RWPE2 (cell line): ENCODE measurements around the gene OR13F1.

ENCODE experiments used
- ATAC-seq: fragments of 200-7000 bp; cut with Tn5 transposase; 3 replicates; pipeline ENCODE4 v1.9.1; 2021; ENCODE audit warnings: low read depth
- DNase-seq: peaks from one replicate; pipeline ENCODE4 v3.0.0-alpha.2; 2020; ENCODE audit warnings: low spot score
- H3K27ac ChIP-seq: fragments of 450-650 bp; 2 replicates; pipeline ENCODE4 v1.5.1; 2017; ENCODE audit warnings: mild to moderate bottlenecking; ENCODE audit not compliant: poor library complexity, severe bottlenecking
- H3K27me3 ChIP-seq: fragments of 250-450 bp; sonication (Bioruptor Pico); 2 replicates; pipeline ENCODE4 v1.5.1; 2021; ENCODE audit warnings: mild to moderate bottlenecking, moderate library complexity; ENCODE audit not compliant: insufficient read depth, poor library complexity, severe bottlenecking
- H3K36me3 ChIP-seq: fragments of 250-450 bp; sonication (Bioruptor Pico); 2 replicates; pipeline ENCODE4 v1.5.1; 2020; ENCODE audit warnings: low read depth, mild to moderate bottlenecking, moderate library complexity
- H3K4me1 ChIP-seq: fragments of 250-450 bp; sonication (Bioruptor Pico); 2 replicates; pipeline ENCODE4 v1.5.1; 2021; ENCODE audit warnings: mild to moderate bottlenecking, moderate library complexity; ENCODE audit not compliant: insufficient read depth, poor library complexity, severe bottlenecking
- H3K4me3 ChIP-seq: fragments of 250-450 bp; sonication (Bioruptor Pico); 2 replicates; pipeline ENCODE4 v1.5.1; 2021; ENCODE audit warnings: mild to moderate bottlenecking, moderate library complexity; ENCODE audit not compliant: severe bottlenecking
- H3K9me3 ChIP-seq: fragments of 250-450 bp; sonication (Bioruptor Pico); 2 replicates; pipeline ENCODE4 v1.5.1; 2021; ENCODE audit warnings: mild to moderate bottlenecking, moderate library complexity; ENCODE audit not compliant: severe bottlenecking
- TF ChIP-seq, protein P1 (sequence below): fragments of 450-650 bp; IDR thresholded peaks from one replicate; pipeline ENCODE4 v1.5.1; 2017; ENCODE audit warnings: mild to moderate bottlenecking, moderate library complexity; ENCODE audit not compliant: poor library complexity, severe bottlenecking

The OR13F1 gene

DNA sequence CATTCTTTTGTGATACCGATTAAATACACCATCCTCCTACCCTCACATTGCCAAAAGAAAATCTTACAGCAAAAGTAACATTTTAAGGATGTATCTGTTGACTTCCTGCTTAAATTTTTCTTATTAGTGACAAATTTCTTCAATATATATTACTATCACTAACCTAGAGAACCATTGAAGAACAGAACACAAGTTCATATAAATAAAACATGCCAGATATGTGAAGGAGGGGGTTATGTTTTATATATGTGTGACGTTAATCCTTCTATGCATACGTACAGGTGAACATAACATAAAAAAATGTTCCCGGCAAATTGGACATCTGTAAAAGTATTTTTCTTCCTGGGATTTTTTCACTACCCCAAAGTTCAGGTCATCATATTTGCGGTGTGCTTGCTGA, at the start of gene OR13F1:
Gene OR13F1, plus strand, starts transcription at position 301 of the 400 bp plus-strand sequence. Its CDS starts 0 bp downstream, at position 301.
- ATAC-seq (no peak), DNase-seq (no peak)
- Histone ChIP-seq H3K9me3 (no peaks in the 10 kb centered on the region), H3K4me1 (peaks cover 7% of the 10 kb centered on the region), H3K27me3 (no peaks in the 10 kb centered on the region), H3K36me3 (no peaks in the 10 kb centered on the region), H3K27ac (no peak within 1 kb of the TSS), H3K4me3 (no peak within 1 kb of the TSS)
- TF ChIP-seq, protein P1, sequence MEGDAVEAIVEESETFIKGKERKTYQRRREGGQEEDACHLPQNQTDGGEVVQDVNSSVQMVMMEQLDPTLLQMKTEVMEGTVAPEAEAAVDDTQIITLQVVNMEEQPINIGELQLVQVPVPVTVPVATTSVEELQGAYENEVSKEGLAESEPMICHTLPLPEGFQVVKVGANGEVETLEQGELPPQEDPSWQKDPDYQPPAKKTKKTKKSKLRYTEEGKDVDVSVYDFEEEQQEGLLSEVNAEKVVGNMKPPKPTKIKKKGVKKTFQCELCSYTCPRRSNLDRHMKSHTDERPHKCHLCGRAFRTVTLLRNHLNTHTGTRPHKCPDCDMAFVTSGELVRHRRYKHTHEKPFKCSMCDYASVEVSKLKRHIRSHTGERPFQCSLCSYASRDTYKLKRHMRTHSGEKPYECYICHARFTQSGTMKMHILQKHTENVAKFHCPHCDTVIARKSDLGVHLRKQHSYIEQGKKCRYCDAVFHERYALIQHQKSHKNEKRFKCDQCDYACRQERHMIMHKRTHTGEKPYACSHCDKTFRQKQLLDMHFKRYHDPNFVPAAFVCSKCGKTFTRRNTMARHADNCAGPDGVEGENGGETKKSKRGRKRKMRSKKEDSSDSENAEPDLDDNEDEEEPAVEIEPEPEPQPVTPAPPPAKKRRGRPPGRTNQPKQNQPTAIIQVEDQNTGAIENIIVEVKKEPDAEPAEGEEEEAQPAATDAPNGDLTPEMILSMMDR = no peak

- H3K27ac ChIP-seq = no peak overlapping the region
- H3K27me3 ChIP-seq = no peaks in the 10 kb centered on the region
- TF ChIP-seq, protein P1 = no peak
- DNase-seq (no peak), ATAC-seq (no peak)
- H3K4me1 ChIP-seq = no peaks in the 10 kb centered on the region
- no peaks in the 10 kb centered on the region for H3K36me3 ChIP-seq
- H3K4me3 ChIP-seq = no peak overlapping the region
- H3K9me3 ChIP-seq = no peaks in the 10 kb centered on the region
Observed at GRCh38 chr9:104456831-104457230, 47.2 kb upstream of the OR13F1 start.

DNA sequence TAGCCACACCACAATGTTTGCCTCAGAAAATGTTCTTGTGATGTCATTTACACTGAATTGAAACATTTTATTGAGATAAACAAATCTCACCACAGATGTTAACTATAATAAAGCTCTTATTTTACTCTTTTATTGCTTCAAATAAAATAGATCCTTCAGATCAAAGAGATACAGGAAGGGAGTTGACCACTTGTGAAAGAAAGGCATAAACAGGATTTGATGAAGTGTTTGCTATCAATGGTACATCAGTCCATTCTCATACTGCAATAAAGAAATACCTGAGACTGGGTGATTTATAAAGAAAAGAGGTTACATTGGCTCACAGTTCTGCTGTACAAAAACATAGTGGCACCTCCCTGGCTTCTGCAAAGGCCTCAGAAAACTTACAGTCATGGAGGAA, 40.2 kb upstream of the OR13F1 start:
- DNase-seq = no peak
- H3K36me3 ChIP-seq = no peaks in the 10 kb centered on the region
- ATAC-seq = no peak
- H3K4me1 ChIP-seq = no peaks in the 10 kb centered on the region
- H3K4me3 ChIP-seq = no peak overlapping the region
- TF ChIP-seq, protein P1 = no peak
- H3K27me3 ChIP-seq = no peaks in the 10 kb centered on the region
- no peaks in the 10 kb centered on the region for H3K9me3 ChIP-seq
- no peak overlapping the region for H3K27ac ChIP-seq

DNA sequence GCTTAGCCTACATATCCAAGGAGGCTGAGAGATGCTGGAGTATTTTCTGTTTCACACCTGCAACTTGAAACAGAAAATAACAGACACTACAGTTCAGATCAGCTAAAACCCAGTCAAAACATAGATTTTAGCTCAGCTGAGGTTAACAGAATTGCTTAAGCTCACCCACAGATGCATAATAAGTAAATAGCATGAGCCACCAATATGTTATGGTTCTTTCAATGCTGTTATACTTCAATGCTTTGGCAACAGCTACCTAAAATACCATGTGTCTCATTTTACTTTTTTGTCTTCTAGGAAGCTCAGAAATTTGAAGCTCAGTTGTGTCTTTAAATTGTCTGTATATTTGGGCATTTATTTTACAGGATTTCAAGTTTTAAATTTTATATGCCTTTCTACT, 35.8 kb upstream of the OR13F1 start:
- H3K4me3 ChIP-seq = no peak overlapping the region
- DNase-seq = no peak
- no peaks in the 10 kb centered on the region for H3K4me1 ChIP-seq
- H3K36me3 ChIP-seq = no peaks in the 10 kb centered on the region
- H3K27ac ChIP-seq = no peak overlapping the region
- no peaks in the 10 kb centered on the region for H3K9me3 ChIP-seq
- TF ChIP-seq, protein P1 = no peak
- ATAC-seq = no peak
- H3K27me3 ChIP-seq = no peaks in the 10 kb centered on the region

- Histone ChIP-seq H3K9me3 (no peaks in the 10 kb centered on the region), H3K27me3 (no peaks in the 10 kb centered on the region), H3K4me1 (no peaks in the 10 kb centered on the region), H3K36me3 (no peaks in the 10 kb centered on the region), H3K4me3 (no peak overlapping the region), H3K27ac (no peak overlapping the region)
- DNase-seq (no peak), ATAC-seq (no peak)
- TF ChIP-seq, protein P1 = no peak
Observed at GRCh38 chr9:104482921-104483570, 21.0 kb upstream of the OR13F1 start.
